IPS DF 6.9 (cell line): ENCODE measurements around the gene LEAP2.

Experiments used
- DNase-seq: peaks from one replicate; pipeline ENCODE4 v3.0.0-alpha.2; 2013; ENCODE audit warnings: low read depth, low spot score
- H3K27ac ChIP-seq: one replicate; pipeline ENCODE4 v1.5.1; 2013; ENCODE audit warnings: low read length, control low read depth
- H3K27me3 ChIP-seq: 2 replicates; pipeline ENCODE4 v1.6.1; 2013; ENCODE audit warnings: mild to moderate bottlenecking, low read length; ENCODE audit not compliant: control insufficient read depth, insufficient read depth
- H3K36me3 ChIP-seq: 2 replicates; pipeline ENCODE4 v1.6.1; 2013; ENCODE audit warnings: low read length; ENCODE audit not compliant: control insufficient read depth, insufficient read depth
- H3K4me1 ChIP-seq: 2 replicates; pipeline ENCODE4 v1.6.1; 2013; ENCODE audit warnings: low read length; ENCODE audit not compliant: control insufficient read depth, insufficient read depth
- H3K4me3 ChIP-seq: 2 replicates; pipeline ENCODE4 v1.5.1; 2013; ENCODE audit warnings: mild to moderate bottlenecking, low read length
- H3K9me3 ChIP-seq: 2 replicates; pipeline ENCODE4 v1.6.1; 2013; ENCODE audit warnings: low read length, inconsistent platforms; ENCODE audit not compliant: control insufficient read depth, insufficient read depth
- WGBS: extraction: QIAGEN DNeasy Blood & Tissue Kit; methylation state at CpG from one replicate; pipeline ENCODE4 v1.1.7; 2013; ENCODE audit warnings: mixed read lengths, missing lambda C conversion rate; ENCODE audit not compliant: insufficient read length, insufficient coverage; 5-methylcytosine and 5-hydroxymethylcytosine counted together

The LEAP2 gene

DNA sequence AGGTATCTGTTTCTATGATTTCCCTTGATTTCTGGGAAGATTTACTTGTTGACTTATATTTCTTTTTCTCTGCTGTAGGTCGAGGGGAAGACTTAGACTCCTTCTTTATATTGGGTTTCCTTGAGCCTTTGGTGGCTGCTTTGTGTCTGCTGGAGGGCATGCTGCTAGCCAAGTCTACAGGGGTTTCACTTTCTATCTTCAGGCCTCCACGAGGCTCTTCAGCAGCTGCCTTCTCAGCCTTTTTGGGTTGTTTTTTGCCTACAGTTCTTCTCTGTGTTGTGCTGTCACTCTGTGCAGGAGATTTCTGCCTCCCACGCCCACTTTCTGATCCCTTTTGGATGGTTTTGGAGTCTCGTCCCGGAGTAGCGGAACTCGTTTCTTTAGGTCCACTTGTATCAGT, 23.2 kb downstream of the LEAP2 start:
- H3K27ac ChIP-seq = no peak overlapping the region

DNA sequence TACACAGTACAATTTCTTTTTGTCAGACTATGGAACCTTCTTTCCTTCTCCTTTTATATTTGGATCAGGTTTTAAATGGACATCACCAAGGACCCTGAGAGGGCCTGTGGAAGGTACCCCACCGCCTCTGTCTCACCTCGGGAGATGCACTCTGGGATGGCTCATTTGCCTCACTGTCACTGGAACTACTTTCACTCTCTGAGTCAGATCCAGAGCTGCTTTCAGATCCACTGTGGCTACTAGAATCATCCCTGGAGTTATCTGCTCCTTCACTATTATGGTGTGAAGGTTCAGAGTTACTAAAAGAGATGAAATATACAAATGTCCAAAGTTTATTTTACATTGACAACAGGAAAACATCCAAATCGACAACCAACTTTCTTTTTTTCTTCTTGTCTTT, 24.6 kb downstream of the LEAP2 start:
- Histone ChIP-seq H3K4me3 (no peak overlapping the region), H3K36me3 (peaks cover 13% of the 10 kb centered on the region; the same call in 1 of the 2 replicates), H3K27ac (no peak overlapping the region), H3K4me1 (no peaks in the 10 kb centered on the region), H3K9me3 (no peaks in the 10 kb centered on the region), H3K27me3 (no peaks in the 10 kb centered on the region)
- DNase-seq = no peak
- WGBS = no CpG with 5 or more reads among the region's 3 CpGs

More for the DNA sequence above, 23.2 kb downstream of the LEAP2 start:
- no peak for DNase-seq
- Histone ChIP-seq H3K9me3 (no peaks in the 10 kb centered on the region), H3K4me1 (no peaks in the 10 kb centered on the region), H3K36me3 (peaks cover 16% of the 10 kb centered on the region; the same call in 1 of the 2 replicates), H3K27me3 (no peaks in the 10 kb centered on the region), H3K4me3 (no peak overlapping the region)
- no CpG with 5 or more reads among the region's 7 CpGs for WGBS

DNA sequence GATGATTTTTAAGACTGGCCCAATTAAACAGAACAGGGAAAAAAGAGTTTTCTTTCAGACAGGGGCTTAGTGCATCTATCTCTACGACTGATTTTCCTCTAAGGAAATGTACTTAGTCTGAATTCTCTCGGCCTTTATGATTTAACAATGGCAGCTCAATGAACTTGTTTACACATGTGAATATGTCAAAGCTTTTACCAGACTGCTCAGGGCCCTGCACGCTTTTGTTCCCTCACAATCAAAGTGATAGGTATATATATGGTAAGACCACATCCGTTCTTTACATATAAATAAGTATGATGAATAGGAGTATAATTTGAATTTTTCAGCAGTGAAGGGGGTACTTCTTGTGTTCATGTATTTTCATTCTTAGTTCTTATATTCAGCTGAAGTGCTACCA, 27.6 kb downstream of the LEAP2 start:
- H3K36me3 ChIP-seq = peaks cover 8% of the 10 kb centered on the region; the same call in 1 of the 2 replicates
- no peak overlapping the region for H3K27ac ChIP-seq
- WGBS = no CpG with 5 or more reads among the region's 4 CpGs

DNA sequence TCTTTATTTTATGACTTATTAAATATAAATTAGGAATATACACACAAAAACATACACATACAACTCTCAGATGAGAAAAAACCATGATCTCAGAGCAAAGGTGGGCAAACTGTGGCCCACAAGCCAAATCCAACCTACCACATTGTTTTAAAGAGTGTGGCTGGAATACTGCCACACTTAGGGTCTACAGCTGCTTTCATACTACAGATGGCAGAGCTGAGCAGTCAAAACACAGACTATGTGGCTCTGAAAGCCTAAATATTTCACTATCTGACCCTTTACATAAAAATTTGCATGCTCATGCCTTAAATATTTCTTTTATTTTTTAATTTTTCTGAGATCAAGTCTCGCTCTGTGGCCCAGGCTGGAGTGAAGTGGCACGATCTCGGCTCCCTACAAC, 28.3 kb downstream of the LEAP2 start:
- no CpG with 5 or more reads among the region's 3 CpGs for WGBS
- peaks cover 3% of the 10 kb centered on the region; the same call in 1 of the 2 replicates for H3K36me3 ChIP-seq
- H3K4me3 ChIP-seq = no peak overlapping the region
- H3K4me1 ChIP-seq = no peaks in the 10 kb centered on the region
- no peak overlapping the region for H3K27ac ChIP-seq
- no peaks in the 10 kb centered on the region for H3K27me3 ChIP-seq
- H3K9me3 ChIP-seq = no peaks in the 10 kb centered on the region
- DNase-seq = no peak

More for the DNA sequence above, 27.6 kb downstream of the LEAP2 start:
- Histone ChIP-seq H3K4me3 (no peak overlapping the region), H3K4me1 (no peaks in the 10 kb centered on the region), H3K27me3 (no peaks in the 10 kb centered on the region), H3K9me3 (no peaks in the 10 kb centered on the region)
- no peak for DNase-seq

DNA sequence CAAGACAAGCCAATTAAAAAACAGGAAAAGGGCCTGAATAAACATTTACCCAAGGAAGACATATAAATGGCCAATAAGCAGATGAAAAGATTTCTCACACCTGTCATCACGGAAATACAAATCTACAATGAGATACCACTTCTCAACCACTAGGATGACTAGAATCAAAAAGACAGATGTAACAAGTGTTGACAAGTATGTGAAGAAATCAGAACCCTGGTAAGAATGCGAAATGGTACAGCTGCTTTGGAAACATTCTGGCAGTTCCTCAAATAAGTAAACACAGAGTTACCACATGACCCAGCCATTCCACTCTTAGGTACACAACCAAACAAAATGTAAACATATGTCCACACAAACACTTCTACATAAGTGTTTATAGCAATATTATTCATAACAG, 32.5 kb downstream of the LEAP2 start:
- DNase-seq = no peak
- no peaks in the 10 kb centered on the region for H3K9me3 ChIP-seq
- H3K36me3 ChIP-seq = no peaks in the 10 kb centered on the region
- H3K27me3 ChIP-seq = no peaks in the 10 kb centered on the region
- H3K4me3 ChIP-seq = no peak overlapping the region
- no CpG with 5 or more reads among the region's 2 CpGs for WGBS
- no peaks in the 10 kb centered on the region for H3K4me1 ChIP-seq
- H3K27ac ChIP-seq = no peak overlapping the region

DNA sequence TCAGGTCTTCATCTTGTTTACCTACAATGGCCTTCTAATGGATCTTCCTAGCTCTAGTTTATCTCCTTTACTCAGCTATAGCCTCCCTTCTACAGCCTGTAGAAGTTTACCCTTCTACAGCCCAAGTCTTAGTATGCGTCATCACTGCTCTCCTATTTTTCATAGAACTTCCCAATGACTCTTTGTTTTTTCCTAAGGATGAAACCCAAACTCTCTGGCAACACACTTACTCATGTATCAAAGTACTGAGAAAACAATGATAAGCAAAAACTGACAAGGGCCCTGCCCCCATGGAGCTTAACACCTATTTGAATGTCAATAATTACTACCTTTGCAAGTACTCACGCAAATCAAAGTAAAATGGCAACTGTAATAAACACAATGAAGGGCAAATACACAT, 33.7 kb downstream of the LEAP2 start:
- no CpG with 5 or more reads among the region's 2 CpGs for WGBS
- no peak for DNase-seq
- Histone ChIP-seq H3K27me3 (no peaks in the 10 kb centered on the region), H3K4me1 (no peaks in the 10 kb centered on the region), H3K4me3 (no peak overlapping the region), H3K36me3 (no peaks in the 10 kb centered on the region), H3K27ac (no peak overlapping the region), H3K9me3 (no peaks in the 10 kb centered on the region)

DNA sequence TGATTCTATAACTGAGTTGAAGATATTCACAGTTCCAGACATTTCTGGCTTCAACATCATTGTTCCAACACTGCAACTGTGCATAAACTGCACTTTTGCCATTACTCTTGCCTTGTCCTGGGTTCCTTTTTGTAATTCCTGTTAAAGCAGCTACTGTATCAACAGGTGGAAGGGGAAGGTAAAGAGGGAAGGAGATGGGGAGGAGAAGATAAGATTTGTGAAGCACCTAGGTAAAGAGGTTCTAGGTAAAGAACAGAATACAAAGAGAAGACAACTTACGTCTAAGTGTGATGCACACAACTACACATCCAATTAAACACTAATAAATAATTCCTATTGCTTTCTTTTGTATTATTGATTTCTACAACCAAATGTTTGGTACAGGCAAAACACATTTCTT, 36.2 kb downstream of the LEAP2 start:
- no CpG with 5 or more reads among the region's 1 CpG for WGBS
- H3K4me1 ChIP-seq = no peaks in the 10 kb centered on the region
- H3K9me3 ChIP-seq = no peaks in the 10 kb centered on the region
- no peak for DNase-seq
- H3K27me3 ChIP-seq = no peaks in the 10 kb centered on the region
- no peak overlapping the region for H3K4me3 ChIP-seq
- no peaks in the 10 kb centered on the region; the same call in 1 of the 2 replicates for H3K36me3 ChIP-seq
- H3K27ac ChIP-seq = no peak overlapping the region

DNA sequence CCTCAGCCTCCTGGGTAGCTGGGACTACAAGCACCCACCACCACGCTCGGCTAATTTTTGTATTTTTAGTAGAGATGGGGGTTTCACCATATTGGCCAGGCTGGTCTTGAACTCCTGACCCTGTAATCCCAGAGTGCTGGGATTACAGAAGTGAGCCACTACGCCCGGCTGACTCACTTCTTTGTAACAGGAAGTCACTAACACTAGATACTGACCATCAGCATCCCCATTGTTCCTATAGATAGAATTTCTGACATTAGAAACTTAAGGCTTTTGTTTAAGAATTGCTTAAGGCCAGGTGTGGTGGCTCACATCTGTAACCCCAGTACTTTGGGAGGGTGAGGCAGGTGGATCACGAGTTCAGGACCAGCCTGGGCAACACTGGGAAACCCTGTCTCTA, 42.2 kb downstream of the LEAP2 start:
- no peaks in the 10 kb centered on the region for H3K4me1 ChIP-seq
- H3K9me3 ChIP-seq = no peaks in the 10 kb centered on the region
- no peak overlapping the region for H3K27ac ChIP-seq
- H3K27me3 ChIP-seq = no peaks in the 10 kb centered on the region
- no peak for DNase-seq
- no peak overlapping the region for H3K4me3 ChIP-seq
- H3K36me3 ChIP-seq = no peaks in the 10 kb centered on the region; the same call in 1 of the 2 replicates
- WGBS = no CpG with 5 or more reads among the region's 5 CpGs

DNA sequence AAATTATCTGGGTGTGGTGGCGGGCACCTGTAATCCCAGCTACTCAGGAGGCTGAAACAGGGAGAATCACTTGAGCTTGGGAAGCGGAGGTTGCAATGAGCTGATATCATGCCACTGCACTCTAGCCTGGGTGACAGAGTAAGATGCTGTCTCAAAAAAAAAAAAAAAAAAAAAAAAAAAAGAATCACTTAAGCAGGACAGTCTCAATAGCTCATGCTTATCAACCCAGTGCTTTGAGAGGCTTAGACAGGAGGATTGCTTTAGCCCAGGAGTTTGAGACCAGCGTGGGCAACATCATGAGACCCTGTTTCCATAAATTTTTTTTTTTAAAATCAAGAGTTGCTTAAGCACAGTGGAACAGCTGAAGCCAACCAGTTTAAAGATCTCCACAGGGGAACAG, 42.6 kb downstream of the LEAP2 start:
- Histone ChIP-seq H3K4me3 (no peak overlapping the region), H3K9me3 (no peaks in the 10 kb centered on the region), H3K4me1 (no peaks in the 10 kb centered on the region), H3K36me3 (no peaks in the 10 kb centered on the region; the same call in 1 of the 2 replicates), H3K27me3 (no peaks in the 10 kb centered on the region), H3K27ac (no peak overlapping the region)
- DNase-seq = no peak
- WGBS = no CpG with 5 or more reads among the region's 3 CpGs
